ENCODE measurements around the gene SPTBN4.
"Not testable (repeated sequence)": the region's sequence is repeated elsewhere in the genome, so short reads cannot be mapped to it uniquely, and the experiment has no call there.

Gene SPTBN4

DNA sequence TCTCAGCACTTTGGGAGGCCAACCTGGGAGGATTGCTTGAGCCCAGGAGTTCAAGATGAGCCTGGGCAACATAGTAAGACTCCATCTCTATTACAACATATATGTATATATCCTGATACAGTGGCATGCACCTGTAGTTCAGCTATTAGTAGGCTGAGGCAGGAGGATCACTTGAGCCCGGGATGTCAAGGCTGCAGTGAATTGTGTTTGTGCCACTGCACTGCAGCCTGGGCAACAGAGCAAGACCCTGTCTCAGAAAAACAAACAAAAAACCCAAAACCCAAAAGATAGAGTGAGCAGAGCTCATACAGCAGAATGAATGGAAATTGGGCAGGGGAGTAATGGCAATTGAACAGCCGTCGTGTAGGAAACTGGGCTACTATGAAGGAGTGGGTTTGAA is 92.6 kb downstream of the SPTBN4 start:
- no peak overlapping the region for H3K4me3 ChIP-seq (replicated peaks; ENCODE audit: low read depth, low read length)
- no peak for TF ChIP-seq CTCF (IDR thresholded peaks at IDR 0.05; ENCODE audit: low read length, missing control alignments)
- DNase-seq (ENCODE audit: low read depth) = no peak

DNA sequence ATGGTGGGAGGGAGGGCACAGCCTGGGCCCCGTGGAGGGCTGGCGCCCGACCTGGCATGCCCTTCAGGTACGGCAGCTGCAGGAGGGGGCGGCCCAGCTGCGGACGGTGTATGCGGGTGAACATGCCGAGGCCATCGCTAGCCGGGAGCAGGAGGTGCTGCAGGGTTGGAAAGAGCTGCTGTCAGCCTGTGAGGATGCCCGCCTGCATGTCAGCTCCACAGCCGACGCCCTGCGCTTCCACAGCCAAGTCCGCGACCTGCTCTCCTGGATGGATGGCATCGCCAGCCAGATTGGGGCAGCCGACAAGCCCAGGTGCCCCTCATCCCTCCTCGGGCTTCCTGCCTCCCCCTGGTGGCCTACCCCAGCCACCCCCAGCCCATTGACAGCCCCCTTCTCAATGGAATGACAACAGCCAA is 93.3 kb downstream of the SPTBN4 start:
- no peak for DNase-seq (ENCODE audit: low read depth)
- H3K4me3 ChIP-seq (replicated peaks; ENCODE audit: low read depth, low read length) = no peak overlapping the region
- TF ChIP-seq CTCF (IDR thresholded peaks at IDR 0.05; ENCODE audit: low read length, missing control alignments) = no peak

GRCh38 chr19:40561947-40562346 is 95.1 kb downstream of the SPTBN4 start:
- no peak for DNase-seq (ENCODE audit: low read depth)
- no peak for TF ChIP-seq CTCF (IDR thresholded peaks at IDR 0.05; ENCODE audit: low read length, missing control alignments)
- H3K4me3 ChIP-seq (replicated peaks; ENCODE audit: low read depth, low read length) = no peak overlapping the region

DNA sequence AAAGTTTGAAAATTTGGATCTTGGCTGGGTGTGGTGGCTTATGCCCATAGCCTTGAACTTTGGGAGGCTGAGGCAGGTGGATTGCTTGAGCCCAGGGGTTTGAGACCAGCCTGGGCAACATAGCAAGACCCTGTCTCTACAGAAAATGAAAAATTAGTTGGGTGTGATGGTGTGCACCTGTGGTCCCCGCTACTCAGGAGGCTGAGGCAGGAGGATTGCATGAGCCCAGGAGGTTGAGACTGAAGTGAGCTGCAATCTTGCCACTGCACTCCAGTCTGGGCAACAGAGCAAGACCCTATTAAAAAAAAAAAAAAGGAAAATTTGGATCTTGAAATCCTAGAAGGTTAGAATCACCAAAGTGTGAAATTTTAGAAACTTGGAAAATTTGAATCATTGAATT is 97.7 kb downstream of the SPTBN4 start:
- not testable (repeated sequence) for DNase-seq (ENCODE audit: low read depth); H3K4me3 ChIP-seq (replicated peaks; ENCODE audit: low read depth, low read length)

DNA sequence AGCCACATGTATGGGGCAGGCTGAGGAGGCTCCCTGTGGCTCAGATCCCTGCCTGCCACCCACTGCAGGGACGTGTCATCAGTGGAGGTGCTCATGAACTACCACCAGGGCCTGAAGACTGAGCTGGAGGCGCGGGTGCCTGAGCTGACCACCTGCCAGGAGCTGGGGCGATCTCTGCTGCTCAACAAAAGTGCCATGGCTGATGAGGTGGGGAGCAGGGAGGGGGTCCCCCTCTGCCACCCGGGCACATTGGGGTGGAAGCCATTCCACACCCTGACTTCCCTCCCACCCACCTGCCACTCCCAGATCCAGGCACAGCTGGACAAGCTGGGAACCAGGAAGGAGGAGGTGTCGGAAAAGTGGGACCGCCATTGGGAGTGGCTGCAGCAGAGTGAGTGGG is 98.6 kb downstream of the SPTBN4 start:
- DNase-seq (ENCODE audit: low read depth) = no peak
- no peak for TF ChIP-seq CTCF (IDR thresholded peaks at IDR 0.05; ENCODE audit: low read length, missing control alignments)
- no peak overlapping the region for H3K4me3 ChIP-seq (replicated peaks; ENCODE audit: low read depth, low read length)

GRCh38 chr19:40565910-40566495 is 99.2 kb downstream of the SPTBN4 start:
- DNase-seq (ENCODE audit: low read depth) = no peak
- H3K4me3 ChIP-seq (replicated peaks; ENCODE audit: low read depth, low read length) = no peak overlapping the region
- TF ChIP-seq CTCF (IDR thresholded peaks at IDR 0.05; ENCODE audit: low read length, missing control alignments) = no peak

- peak overlapping the region; percentile 21 for H3K4me3 ChIP-seq (replicated peaks; ENCODE audit: low read depth, low read length)
- no peak for TF ChIP-seq CTCF (IDR thresholded peaks at IDR 0.05; ENCODE audit: low read length, missing control alignments)
- no peak for DNase-seq (ENCODE audit: low read depth)
Measured at GRCh38 chr19:40567040-40567749, 100.4 kb downstream of the SPTBN4 start.

Data from fibroblast of pulmonary artery (primary cell).